GM12875 (cell line): ENCODE data around the gene GALNT7.

Experiments used
- H3K4me3 ChIP-seq: one replicate; pipeline ENCODE4 v1.5.1; 2011; ENCODE audit warnings: low read depth, low read length, control low read depth
- CTCF ChIP-seq: IDR thresholded peaks from 2 replicates; pipeline ENCODE4 v1.5.1; 2011; ENCODE audit warnings: low read depth, mild to moderate bottlenecking, control low read depth, inconsistent platforms, low read length, moderate library complexity, borderline replicate concordance; ENCODE audit not compliant: insufficient read depth

The GALNT7 gene

GRCh38 chr4:173257732-173258717 is 89.4 kb downstream of the GALNT7 start:
- no peak overlapping the region for H3K4me3 ChIP-seq
- peak; percentile 78 for TF ChIP-seq CTCF

GRCh38 chr4:173258866-173259265 is 90.3 kb downstream of the GALNT7 start:
- no peak overlapping the region for H3K4me3 ChIP-seq
- no peak for TF ChIP-seq CTCF

- no peak overlapping the region for H3K4me3 ChIP-seq
- TF ChIP-seq CTCF = no peak
These were observed 90.7 kb downstream of the GALNT7 start for GRCh38 chr4:173259310-173259709.

- TF ChIP-seq CTCF = no peak
- no peak overlapping the region for H3K4me3 ChIP-seq
These were observed 92.4 kb downstream of the GALNT7 start for GRCh38 chr4:173261052-173261451.

- TF ChIP-seq CTCF = no peak
- H3K4me3 ChIP-seq = no peak overlapping the region
These were observed 93.8 kb downstream of the GALNT7 start for GRCh38 chr4:173262375-173262774.

GRCh38 chr4:173264245-173264644 is 95.6 kb downstream of the GALNT7 start:
- no peak for TF ChIP-seq CTCF
- H3K4me3 ChIP-seq = no peak overlapping the region

- no peak overlapping the region for H3K4me3 ChIP-seq
- no peak for TF ChIP-seq CTCF
These were observed 96.1 kb downstream of the GALNT7 start for GRCh38 chr4:173264684-173265185.
